Measurements from ENCODE around the gene STUM. TPM values are rescaled to one million over a fixed set of nuclear protein-coding genes. Genes with fewer than 3 reads are reported as not detected.

STUM gene
- total RNA-seq, 1 experiment from 2014 or later, result 0.11 TPM

DNA sequence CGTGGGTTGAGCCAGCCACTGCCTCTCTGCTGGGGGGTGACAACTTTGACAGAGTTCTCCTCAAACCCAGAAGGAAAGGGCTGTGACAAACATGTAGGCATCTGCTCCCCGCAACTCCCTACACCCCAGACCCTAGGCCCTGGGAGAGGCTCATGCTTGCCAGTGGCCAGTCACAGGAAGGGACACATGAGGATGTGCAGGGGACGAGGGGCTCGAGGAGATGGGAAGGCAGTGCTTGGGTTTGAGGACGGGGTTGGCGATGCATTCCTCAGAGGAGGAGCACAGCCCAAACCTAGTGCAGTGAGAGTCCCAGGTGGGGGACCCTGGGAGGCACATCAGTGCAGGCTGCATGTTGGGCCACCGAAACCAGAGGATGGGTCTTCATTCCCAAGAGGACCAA lies 62.1 kb downstream of the STUM start:
- TF ChIP-seq CTCF (conservative IDR thresholded peaks at IDR 0.05), result no peak
- no peak overlapping the region for H2AK5ac ChIP-seq (ENCODE audit: insufficient read length, low read length)
- H4K20me1 ChIP-seq (ENCODE audit: control insufficient read depth, insufficient read depth, insufficient read length), result no peaks in the 10 kb centered on the region
- no peak overlapping the region for H2AFZ ChIP-seq (ENCODE audit: low read length)
- H3K9me3 ChIP-seq (ENCODE audit: control insufficient read depth, low read depth, low read length), result no peaks in the 10 kb centered on the region
- H4K91ac ChIP-seq (ENCODE audit: insufficient read length, low read depth, low read length), result no peak overlapping the region
- H3K4me1 ChIP-seq (ENCODE audit: insufficient read depth, low read length), result no peaks in the 10 kb centered on the region; the same call in 1 of the 2 replicates
- peaks cover 4% of the 10 kb centered on the region for H3K27me3 Mint-ChIP-seq (ENCODE audit: low read depth)
- no peak overlapping the region for H4K8ac ChIP-seq (replicated peaks; ENCODE audit: insufficient read length, low read depth, low read length)
- H3K27ac Mint-ChIP-seq, result no peak overlapping the region
- H3K9me3 Mint-ChIP-seq, result peaks cover 5% of the 10 kb centered on the region in 2 experiments; a peak in 4 of 5 replicates
- no peaks in the 10 kb centered on the region for H3K23me2 ChIP-seq (ENCODE audit: insufficient read length, low read depth, low read length, poor library complexity, severe bottlenecking)
- no peak overlapping the region for H2BK120ac ChIP-seq (ENCODE audit: low read depth, low read length, poor library complexity, severe bottlenecking)
- H2BK20ac ChIP-seq (ENCODE audit: low read depth, low read length, poor library complexity, severe bottlenecking), result no peak overlapping the region
- DNase-seq, result no peak
- no peak overlapping the region for H2BK5ac ChIP-seq (ENCODE audit: insufficient read length, low read length)
- H3K14ac ChIP-seq (ENCODE audit: insufficient read depth, low read length), result no peak overlapping the region
- H3K4ac ChIP-seq (ENCODE audit: low read depth, low read length), result no peak overlapping the region
- H3K79me1 ChIP-seq (ENCODE audit: insufficient read depth, low read depth, low read length, poor library complexity, severe bottlenecking), result no peaks in the 10 kb centered on the region
- H3K4me2 ChIP-seq (ENCODE audit: insufficient read depth, insufficient read length, low read length), result no peak overlapping the region
- no peak overlapping the region for H3K4me3 Mint-ChIP-seq
- WGBS (ENCODE audit: extremely low coverage, insufficient read length, low lambda C conversion rate), result no CpG with 5 or more reads among the region's 7 CpGs
- H3K9ac ChIP-seq (ENCODE audit: extremely low read depth, insufficient read length, low read length), result no peak overlapping the region
- no peak overlapping the region for H3K56ac ChIP-seq (ENCODE audit: insufficient read length, low read depth, low read length)
- no peak overlapping the region for H3K27ac ChIP-seq (ENCODE audit: insufficient read length, low read depth, low read length)
- H3K36me3 Mint-ChIP-seq (ENCODE audit: insufficient read depth in 1 of 3, low read depth in 3 of 3), result no peaks in the 10 kb centered on the region; a peak in 1 of 7 replicates
- H3K27me3 ChIP-seq (ENCODE audit: insufficient read depth, low read length), result no peaks in the 10 kb centered on the region
- 0 out of 2 replicates have a peak overlapping the region, but pooled peaks have one; percentile 24 for H2BK15ac ChIP-seq (ENCODE audit: low read depth, low read length)
- no peak overlapping the region for H3T11ph ChIP-seq (ENCODE audit: low read length)
- no peak overlapping the region for H4K5ac ChIP-seq (ENCODE audit: insufficient read length, low read depth, low read length)
- H3K23ac ChIP-seq (ENCODE audit: insufficient read length, low read depth, low read length), result no peak overlapping the region
- no peak overlapping the region for H3K18ac ChIP-seq (ENCODE audit: insufficient read length, low read depth, low read length)
- no peak overlapping the region for H2BK12ac ChIP-seq (ENCODE audit: insufficient read length, low read depth, low read length)
- no peaks in the 10 kb centered on the region for H3K79me2 ChIP-seq (ENCODE audit: insufficient read depth, low read length)
- H3K4me1 Mint-ChIP-seq, result peaks cover 11 to 38% of the 10 kb centered on the region in 2 experiments

All from H9 (cell line).